NCI-H146 (cell line): Measurements from ENCODE around the gene SLC24A5.

Source experiments
- DNase-seq: peaks from one replicate; lab custom pipeline; 2025; lab: John Stamatoyannopoulos, UW

Gene SLC24A5

DNA sequence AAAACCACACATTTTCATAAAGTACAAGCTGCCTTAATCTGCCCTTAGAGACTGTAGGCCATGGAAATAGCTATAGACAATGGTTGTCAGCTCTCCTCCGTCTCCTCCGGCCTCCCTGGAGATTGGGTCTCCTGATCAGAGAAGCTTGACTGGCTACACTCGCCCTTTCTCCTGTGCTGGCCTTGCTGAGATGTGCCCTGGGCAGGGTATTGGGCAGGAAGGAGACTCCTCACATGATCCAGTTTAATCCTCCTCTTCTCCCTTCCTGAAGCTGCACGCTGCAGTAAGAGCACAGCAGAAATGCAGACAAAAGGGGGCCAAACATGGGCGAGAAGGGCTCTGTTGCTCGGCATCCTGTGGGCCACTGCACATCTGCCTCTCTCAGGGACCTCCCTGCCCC, at the start of gene SLC24A5:
Gene SLC24A5 (plus strand): TSS at position 246 of the 400 bp plus-strand sequence. CDS start 55 bp downstream, at position 301.
- DNase-seq, result no peak

DNA sequence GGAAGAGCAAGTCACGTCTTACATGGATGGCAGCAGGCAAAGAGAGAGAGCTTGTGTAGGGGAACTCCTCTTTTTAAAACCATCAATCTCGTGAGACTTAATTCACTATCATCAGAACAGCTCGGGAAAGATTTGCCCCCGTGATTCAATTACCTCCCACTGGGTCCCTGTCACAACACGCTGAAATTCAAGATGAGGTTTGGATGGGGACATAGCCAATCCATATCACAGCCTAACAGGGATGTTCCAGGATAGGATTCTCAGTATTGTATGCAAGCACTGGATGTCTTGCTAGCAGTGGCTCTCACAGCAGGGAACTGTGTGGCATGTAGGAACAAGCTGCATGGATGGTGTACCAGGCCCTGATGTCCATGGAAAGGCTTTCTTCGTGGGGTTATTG, 47.8 kb upstream of the SLC24A5 start:
- DNase-seq, result no peak

GRCh38 chr15:48073881-48074280, 46.9 kb upstream of the SLC24A5 start:
- no peak for DNase-seq

GRCh38 chr15:48076454-48076853, 44.3 kb upstream of the SLC24A5 start:
- DNase-seq, result no peak

GRCh38 chr15:48077616-48078184, 43.1 kb upstream of the SLC24A5 start:
- no peak for DNase-seq

DNA sequence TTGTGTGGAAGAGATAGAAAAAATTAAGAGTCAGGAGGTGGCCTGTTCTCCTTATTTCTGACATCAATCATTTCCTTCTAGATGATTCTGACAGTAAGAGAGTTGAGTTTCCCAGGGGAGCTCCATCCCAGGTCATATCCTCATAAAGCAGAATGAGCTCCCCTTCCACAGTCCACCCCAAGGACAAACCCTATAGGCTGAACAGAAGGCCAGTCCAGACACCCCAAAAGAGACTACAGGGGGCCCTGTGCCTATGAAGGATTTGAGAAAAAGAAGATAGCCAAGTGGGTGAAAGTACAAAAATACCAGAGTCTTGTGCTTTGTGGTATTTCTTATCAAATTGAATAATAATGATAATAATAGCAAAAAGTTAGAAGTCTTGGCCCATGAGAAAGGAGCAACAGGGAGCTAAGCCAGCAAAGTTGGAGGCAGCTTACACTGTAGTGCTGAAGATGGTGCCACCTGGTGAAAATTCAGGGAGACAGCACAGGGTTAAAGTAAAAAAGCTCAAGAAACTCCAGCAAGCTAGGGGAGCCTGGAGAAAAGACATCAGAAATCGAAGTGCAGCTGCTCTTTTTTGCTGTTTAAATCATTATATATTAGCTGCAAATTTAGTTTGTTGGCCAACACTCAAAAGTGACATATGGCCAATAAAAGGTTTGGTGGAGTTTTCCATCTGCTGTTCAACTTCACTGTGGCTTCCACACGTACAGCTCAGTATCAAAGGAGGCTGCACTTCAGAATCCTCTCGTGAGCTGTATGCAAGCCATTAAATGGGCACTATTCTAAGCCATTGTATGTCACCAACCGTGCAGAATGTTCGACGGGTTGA, 35.8 kb upstream of the SLC24A5 start:
- DNase-seq, result peak; percentile 36

DNA sequence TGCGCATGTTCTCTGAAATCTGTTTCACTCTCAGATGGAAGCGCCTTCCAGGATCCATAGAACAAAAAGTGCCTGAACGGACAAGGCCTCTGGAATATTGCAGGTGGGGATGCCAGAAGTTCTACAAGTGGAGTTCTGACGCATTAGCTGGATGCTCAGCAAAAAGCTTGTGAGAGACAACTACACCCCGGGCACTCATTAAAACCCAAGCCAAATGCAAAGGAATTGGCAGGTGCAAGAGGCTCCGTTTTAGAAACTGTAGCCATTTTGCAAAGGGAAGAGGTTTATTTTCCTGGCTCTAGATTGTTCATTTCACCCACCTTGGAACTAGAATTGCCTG, 35.2 kb upstream of the SLC24A5 start:
- DNase-seq, result no peak

DNA sequence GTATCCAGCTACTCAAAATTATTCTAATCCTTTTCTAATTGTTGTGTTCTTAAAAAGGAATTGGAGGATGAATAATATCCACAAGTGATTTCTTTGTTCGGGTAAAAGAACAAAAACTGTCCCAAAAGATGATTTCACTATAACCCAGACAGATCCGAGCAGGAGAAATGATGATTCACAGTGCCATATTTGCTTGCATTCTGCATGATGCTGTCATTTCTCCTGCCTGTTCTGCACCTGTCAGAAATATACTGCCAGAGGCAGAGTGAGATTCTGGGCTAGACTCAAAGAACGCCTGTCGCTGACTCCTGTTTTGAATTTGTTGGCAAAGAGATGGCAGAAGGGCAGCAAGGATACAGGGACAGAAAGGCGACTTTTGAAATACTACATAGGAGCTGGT, 34.7 kb upstream of the SLC24A5 start:
- no peak for DNase-seq

DNA sequence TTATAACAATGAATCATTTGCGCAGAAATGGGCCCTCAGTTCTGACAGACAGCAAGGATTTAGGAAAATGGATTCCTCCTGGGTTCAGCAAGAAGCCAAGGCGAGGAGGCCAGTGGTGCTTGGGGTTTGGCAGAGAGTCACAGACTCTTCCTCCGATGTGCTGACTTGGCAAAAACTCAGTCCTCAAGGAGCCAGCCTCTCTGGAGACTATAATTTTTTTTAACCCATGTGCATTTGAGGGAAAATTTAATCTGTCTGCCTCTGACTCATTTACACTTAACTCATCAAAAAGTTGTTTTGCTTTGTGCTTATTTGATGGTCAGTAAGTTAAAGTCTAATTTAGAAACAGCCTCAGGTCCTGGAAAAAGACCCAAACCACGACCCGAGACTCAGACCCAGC, 34.2 kb upstream of the SLC24A5 start:
- DNase-seq, result no peak

DNA sequence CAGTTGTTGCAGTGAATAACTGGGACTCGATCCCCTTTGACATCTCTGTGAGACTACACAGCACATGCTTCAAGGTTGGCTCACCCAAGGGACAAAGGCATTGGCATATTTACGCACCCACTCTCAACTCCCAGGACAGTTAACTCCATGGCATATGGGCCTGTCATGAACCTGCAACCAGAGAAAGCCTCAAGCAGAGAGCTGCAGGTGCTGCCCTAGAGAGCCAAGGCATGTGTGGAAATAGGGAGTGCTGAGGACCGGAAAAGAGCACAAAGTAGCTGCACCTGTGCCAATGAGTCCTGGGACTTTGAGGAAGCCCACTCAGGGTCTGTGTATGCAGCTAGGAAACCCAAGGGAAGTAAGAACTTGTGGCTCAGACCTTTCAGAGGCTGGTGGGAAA, 32.9 kb upstream of the SLC24A5 start:
- DNase-seq, result no peak

- DNase-seq, result no peak
These were observed 31.1 kb upstream of the SLC24A5 start for GRCh38 chr15:48089702-48090101.

DNA sequence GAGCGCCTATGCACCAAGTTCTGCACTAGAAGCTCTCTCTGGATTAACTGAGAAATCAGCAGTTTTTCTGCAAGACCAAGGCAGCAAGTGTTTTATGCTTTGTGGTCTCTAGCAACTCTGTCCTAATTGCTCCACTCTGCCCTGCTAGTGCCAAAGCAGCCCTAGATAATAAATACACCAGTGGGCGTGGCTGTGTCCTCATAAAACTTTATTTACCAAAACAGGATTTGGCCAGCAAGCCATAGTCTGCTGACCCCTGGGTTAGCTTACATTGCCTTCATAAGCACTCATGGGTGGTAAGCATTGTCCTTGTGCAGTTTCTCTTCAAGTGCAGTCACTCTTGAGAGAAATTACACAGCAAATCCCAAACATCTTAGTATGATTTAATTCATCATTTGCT, 30.7 kb upstream of the SLC24A5 start:
- no peak for DNase-seq

- DNase-seq, result no peak
These were observed 30.1 kb upstream of the SLC24A5 start for GRCh38 chr15:48090666-48091065.

- DNase-seq, result no peak
These were observed 29.3 kb upstream of the SLC24A5 start for GRCh38 chr15:48091522-48091921.

DNA sequence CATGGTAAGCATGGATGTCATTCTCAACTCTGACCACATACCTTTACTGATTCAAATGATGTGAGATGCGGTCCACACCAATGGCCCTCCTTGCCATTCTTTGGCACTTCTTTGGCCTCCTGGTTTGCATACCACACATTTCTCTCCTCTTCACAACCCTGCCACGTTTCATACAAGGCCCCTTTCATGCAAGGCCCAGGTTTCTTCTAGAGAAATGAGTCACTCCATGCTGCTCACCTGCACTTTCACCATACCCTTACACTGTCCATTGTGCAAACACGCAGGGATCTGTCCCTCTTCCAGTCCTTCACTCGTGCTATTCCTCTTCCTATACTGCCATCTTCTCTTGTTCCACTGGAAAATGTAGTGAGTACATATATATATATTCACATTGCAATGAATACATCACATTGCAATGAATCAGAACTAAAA, 24.4 kb upstream of the SLC24A5 start:
- no peak for DNase-seq

- no peak for DNase-seq
These were observed 24.0 kb upstream of the SLC24A5 start for GRCh38 chr15:48096813-48097212.

DNA sequence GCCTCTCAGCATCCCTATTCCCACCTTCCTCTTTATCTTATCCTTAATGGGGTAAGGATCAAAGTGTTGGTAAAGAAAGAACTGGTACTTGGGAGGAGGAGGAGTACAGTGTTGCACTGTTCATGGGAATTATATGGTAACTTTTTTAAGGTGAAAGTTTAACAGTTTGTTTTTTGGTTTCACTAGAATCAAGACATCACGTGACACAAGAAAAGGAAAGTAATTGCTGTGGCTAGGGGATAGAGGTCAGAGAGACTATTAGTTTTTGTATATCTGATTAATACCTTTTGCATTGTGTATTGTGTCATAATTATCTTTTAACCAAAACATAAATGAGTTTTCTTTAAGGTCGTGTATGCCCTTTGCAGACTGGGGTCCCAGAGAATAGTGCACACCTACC, 23.5 kb upstream of the SLC24A5 start:
- no peak for DNase-seq

DNA sequence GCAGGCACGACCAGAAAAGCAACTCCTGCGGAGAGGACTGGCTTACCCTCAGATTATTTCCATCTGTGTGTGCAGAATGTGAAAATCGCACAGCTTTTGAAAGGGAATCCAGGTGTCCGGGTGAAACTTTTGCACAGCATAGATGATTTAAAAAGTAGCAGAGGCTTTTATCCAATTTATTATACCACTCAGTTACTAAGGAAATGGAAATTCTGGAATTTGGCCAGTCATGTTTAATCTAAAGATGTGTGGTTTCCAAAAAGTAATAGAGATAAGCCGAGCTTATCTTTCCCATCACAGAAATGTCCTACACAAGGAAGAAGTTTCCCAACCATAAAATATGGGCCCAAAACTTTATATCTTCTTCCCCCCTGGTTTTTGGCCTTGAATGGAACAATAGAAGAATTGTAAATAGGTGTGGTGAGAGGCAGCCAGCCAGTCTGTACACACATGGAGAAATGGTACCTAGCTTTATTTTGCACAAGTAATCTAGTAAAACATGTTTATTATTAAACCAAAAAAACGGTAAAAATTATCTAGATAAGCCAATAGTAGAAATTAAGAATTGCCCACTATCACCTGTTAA, 19.3 kb upstream of the SLC24A5 start:
- DNase-seq, result no peak

DNA sequence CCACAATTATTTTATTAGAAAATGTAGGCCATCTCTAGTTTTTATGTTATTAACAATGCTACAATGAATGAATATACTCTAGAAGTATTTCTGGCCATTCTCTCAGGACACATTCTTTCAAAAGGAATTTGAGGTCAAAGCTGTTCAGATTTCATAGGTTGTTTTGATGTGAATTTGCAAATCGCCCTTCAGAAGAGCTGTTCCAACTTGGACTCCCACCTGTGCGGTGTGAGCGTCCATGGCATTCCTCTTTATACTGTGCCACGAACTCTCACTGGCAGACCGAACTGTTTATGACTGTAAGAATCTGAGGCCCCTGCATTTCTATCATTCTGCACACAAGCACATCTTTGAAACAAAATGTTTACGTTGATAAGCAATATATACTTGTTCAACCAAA, 18.6 kb upstream of the SLC24A5 start:
- no peak for DNase-seq

DNA sequence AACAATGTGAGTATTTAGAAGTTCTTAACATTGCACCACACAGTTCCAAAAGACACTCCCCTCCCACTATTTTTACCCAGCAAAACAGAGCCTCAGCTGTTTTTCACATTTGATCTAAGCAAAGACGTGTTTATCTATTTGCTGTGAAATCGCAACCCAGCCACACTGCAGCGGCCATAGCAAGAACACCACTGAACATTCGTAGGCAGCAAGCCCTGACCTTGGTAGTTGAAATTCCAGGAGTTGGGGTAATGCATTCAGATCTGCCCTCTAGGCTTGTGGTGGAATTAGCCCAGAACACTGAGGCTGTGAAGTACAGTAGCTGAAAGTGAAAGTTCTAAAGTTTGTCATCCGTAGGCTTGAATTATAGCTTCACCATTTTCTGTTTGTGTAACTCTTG, 17.1 kb upstream of the SLC24A5 start:
- DNase-seq, result no peak

DNA sequence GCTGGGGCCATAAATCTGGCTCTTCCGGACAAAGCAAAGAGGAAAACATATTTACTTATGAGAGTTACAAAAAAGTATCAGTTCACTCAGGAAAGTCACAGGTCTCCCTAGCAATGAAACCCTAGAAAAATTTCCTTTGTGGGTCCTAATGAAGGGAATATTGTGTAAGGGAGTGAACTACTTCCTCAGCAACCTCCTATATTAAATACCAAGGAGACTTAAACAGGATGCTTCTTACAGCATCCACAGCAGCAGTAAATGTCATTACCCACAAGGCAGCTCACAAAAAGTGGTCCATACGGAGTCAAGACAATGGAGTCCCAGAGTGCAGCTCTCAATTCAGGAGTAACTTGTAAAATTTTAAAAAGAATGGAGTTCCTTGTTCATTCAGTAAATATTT, 14.9 kb upstream of the SLC24A5 start:
- no peak for DNase-seq

- no peak for DNase-seq
These were observed 11.6 kb upstream of the SLC24A5 start for GRCh38 chr15:48109212-48109611.

DNA sequence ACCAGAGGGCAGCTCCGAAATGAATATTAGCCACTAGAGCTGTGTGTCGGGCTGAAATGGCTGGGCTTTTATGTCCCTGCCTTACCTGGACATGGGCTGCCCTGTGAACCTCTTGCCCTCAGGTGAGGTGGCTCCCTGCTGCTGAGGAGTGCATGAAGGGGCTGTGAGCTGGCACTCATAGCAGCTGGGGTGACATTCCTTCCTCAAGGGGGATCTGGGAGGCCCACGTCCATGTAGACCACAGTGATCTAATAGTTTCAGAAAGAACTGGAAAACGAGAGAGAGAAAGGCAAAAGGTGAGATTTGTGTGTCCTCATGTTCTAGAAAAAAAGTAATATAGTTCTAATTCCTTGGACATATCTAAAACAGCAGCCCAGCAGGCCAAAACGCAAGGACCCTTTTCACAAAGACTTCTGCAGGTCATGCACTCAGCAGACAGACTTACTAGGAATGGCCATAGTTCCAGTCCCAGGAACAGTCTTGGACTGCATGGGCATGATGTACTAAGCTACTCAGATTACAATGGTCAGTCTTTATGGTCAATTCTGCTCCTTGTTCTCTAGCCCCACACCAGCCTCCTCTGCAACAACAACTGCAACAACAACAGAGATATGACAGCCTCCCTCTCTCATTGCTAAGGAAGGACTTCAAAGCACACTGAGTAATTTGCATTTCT, 10.8 kb upstream of the SLC24A5 start:
- DNase-seq, result no peak
